HG03558 (cell line): ENCODE data around the gene CSTF2T.

Experiments used
- ATAC-seq: cut with Tn5 transposase; IDR thresholded peaks from one replicate; pipeline ENCODE4 v1.9.1; 2021; ENCODE audit warnings: moderate number of reproducible peaks; ENCODE audit not compliant: unreplicated experiment; ENCODE audit errors: extremely low read depth

CSTF2T gene

GRCh38 chr10:51653025-51653424 is 46.4 kb downstream of the CSTF2T start:
- no peak for ATAC-seq

- no peak for ATAC-seq
Measured at GRCh38 chr10:51651063-51651462, 48.3 kb downstream of the CSTF2T start.

- ATAC-seq = no peak
Measured at GRCh38 chr10:51649064-51649463, 50.3 kb downstream of the CSTF2T start.
